SKM-1 (cell line): ENCODE data around the gene FBXL7.

Source experiments
- DNase-seq: peaks from one replicate; lab custom pipeline; 2025; ENCODE audit not compliant: unreplicated experiment; lab: John Stamatoyannopoulos, UW

FBXL7 gene

DNA sequence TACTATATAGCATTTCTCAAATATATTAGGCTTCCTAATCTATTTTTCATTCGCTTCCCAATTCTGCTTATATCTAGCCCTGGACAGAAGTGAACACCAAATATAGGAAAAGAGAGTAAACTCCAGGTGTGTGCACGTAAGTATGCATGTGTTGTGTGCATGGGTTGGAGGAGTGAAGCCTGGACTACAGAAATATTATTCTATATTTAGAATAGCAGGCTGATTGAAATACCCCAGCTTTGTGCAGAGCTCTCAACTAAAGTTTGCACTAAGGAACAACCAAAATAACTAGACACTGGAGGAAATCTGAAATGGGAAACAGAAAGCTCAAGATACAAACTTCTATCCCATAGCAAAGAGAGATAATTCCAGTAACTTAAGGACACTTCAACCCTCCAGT lies 480.9 kb downstream of the FBXL7 start:
- no peak for DNase-seq

DNA sequence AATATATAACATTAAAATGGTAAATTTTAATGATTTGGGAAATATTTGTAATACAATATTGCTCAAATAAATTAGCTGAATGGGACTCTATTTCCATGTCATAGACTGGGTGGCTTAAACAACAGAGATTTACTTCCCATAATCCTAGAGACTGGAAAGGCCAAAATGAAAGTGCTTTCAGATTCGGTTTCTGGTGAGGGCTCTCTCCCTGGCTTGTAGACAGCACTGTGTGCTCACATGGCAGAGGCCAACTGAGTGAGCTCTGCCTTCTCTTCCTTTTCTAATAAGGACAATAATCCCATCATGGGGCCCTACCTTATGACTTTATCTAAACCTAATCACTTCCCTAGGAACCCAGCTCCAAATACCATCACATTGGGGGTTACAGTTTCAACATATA lies 483.4 kb downstream of the FBXL7 start:
- no peak for DNase-seq
